Measurements from ENCODE around the gene STPG1. TPM values are rescaled to one million over a fixed set of nuclear protein-coding genes. Genes with fewer than 3 reads are reported as not detected.

Gene STPG1
- total and polyA plus RNA-seq, 7 donors, result 0.89 to 4.2 (median 1.4) TPM

GRCh38 chr1:24390924-24391782, 22.4 kb downstream of the STPG1 start:
- ATAC-seq (peak; percentile 94 to 97 (median 94)), DNase-seq (peak; percentile 75 to 87)
- H3K4me1 ChIP-seq, result peaks cover 4% of the 10 kb centered on the region
- WGBS, 3 donors, result 9 to 11% (median 9%) methylated on average over 12 of the region's 12 CpGs
- H3K27me3 ChIP-seq (ENCODE audit: insufficient read depth in 3 of 3, low read length in 2 of 3), result no peaks in the 10 kb centered on the region
- H3K27ac ChIP-seq, result peak overlapping the region; percentile 73
- H3K4me3 ChIP-seq, result peak overlapping the region; percentile 20
- no peaks in the 10 kb centered on the region for H3K9me3 ChIP-seq
- no peaks in the 10 kb centered on the region for H3K36me3 ChIP-seq (ENCODE audit: insufficient read depth in 1 of 2, low read depth in 1 of 2)
- TF ChIP-seq CTCF (IDR thresholded peaks at IDR 0.05), result peak; percentile 94
- intact Hi-C loops (cut with DNase I), result loop anchor here (1.0 to 5.0 kb wide), 3 partner anchors 192 to 319 kb away; no protein-coding TSS in a partner anchor

- intact Hi-C loops (cut with DNase I), result loop anchor here in 1 of 2 donors (2.0 to 5.0 kb wide), 2 partner anchors 67 to 236 kb away; no protein-coding TSS in a partner anchor
- ATAC-seq, result no peak
- Histone ChIP-seq H3K9me3 (no peaks in the 10 kb centered on the region), H3K4me1 (peaks cover 4% of the 10 kb centered on the region), H3K27ac (no peak overlapping the region), H3K36me3 (ENCODE audit: insufficient read depth in 1 of 2, low read depth in 1 of 2) (no peaks in the 10 kb centered on the region), H3K27me3 (ENCODE audit: insufficient read depth in 3 of 3, low read length in 2 of 3) (no peaks in the 10 kb centered on the region), H3K4me3 (no peak overlapping the region)
- 87 to 96% (median 94%) methylated on average over 4 of the region's 4 CpGs for WGBS, 3 donors
- DNase-seq, result no peak
- no peak for TF ChIP-seq CTCF (IDR thresholded peaks at IDR 0.05)
Measured at GRCh38 chr1:24389231-24389678, 24.3 kb downstream of the STPG1 start.

GRCh38 chr1:24388331-24388885, 25.2 kb downstream of the STPG1 start:
- no peak overlapping the region for H3K27ac ChIP-seq
- H3K4me1 ChIP-seq, result peaks cover 4% of the 10 kb centered on the region
- H3K4me3 ChIP-seq, result no peak overlapping the region
- WGBS, 3 donors, result 91 to 94% (median 92%) methylated on average over 8 of the region's 8 CpGs
- no peak for ATAC-seq
- H3K36me3 ChIP-seq (ENCODE audit: insufficient read depth in 1 of 2, low read depth in 1 of 2), result no peaks in the 10 kb centered on the region
- no peak for DNase-seq
- H3K27me3 ChIP-seq (ENCODE audit: insufficient read depth in 3 of 3, low read length in 2 of 3), result no peaks in the 10 kb centered on the region
- TF ChIP-seq CTCF (IDR thresholded peaks at IDR 0.05), result no peak
- intact Hi-C loops (cut with DNase I), result loop anchor here in 1 of 2 donors (2.0 to 5.0 kb wide), 2 partner anchors 66 to 236 kb away; no protein-coding TSS in a partner anchor
- no peaks in the 10 kb centered on the region for H3K9me3 ChIP-seq

GRCh38 chr1:24387636-24388175, 25.9 kb downstream of the STPG1 start:
- intact Hi-C loops (cut with DNase I), result loop anchor here in 1 of 2 donors (2.0 to 5.0 kb wide), 2 partner anchors 65 to 235 kb away; no protein-coding TSS in a partner anchor
- Histone ChIP-seq H3K4me1 (peaks cover 4% of the 10 kb centered on the region), H3K36me3 (ENCODE audit: insufficient read depth in 1 of 2, low read depth in 1 of 2) (no peaks in the 10 kb centered on the region), H3K27ac (no peak overlapping the region), H3K4me3 (no peak overlapping the region), H3K27me3 (ENCODE audit: insufficient read depth in 3 of 3, low read length in 2 of 3) (no peaks in the 10 kb centered on the region), H3K9me3 (no peaks in the 10 kb centered on the region)
- 82 to 90% (median 89%) methylated on average over 1 of the region's 1 CpG for WGBS, 3 donors
- DNase-seq (no peak), ATAC-seq (no peak)
- no peak for TF ChIP-seq CTCF (IDR thresholded peaks at IDR 0.05)

All from psoas muscle (tissue), 8 donors.